HEK293 (cell line): ENCODE results near the gene RBBP8NL.

Source experiments
- CTCF ChIP-seq: fragments of 450-650 bp; formaldehyde crosslinking; IDR thresholded peaks from 2 replicates; pipeline ENCODE4 v1.5.1; 2016; ENCODE audit warnings: missing biosample characterization, missing genetic modification characterization
- GLI4 ChIP-seq: fragments of 450-650 bp; formaldehyde crosslinking; IDR thresholded peaks from 2 replicates; pipeline ENCODE4 v1.5.1; 2016; ENCODE audit warnings: missing biosample characterization, missing genetic modification characterization
- KLF10 ChIP-seq: fragments of 450-650 bp; IDR thresholded peaks from 2 replicates; pipeline ENCODE4 v1.5.1; 2018; ENCODE audit warnings: missing biosample characterization, mild to moderate bottlenecking, missing genetic modification characterization
- PRDM10 ChIP-seq: fragments of 450-650 bp; formaldehyde crosslinking; IDR thresholded peaks from 2 replicates; pipeline ENCODE4 v1.5.1; 2016; ENCODE audit warnings: missing biosample characterization, missing genetic modification characterization
- SALL2 ChIP-seq: fragments of 450-650 bp; formaldehyde crosslinking; IDR thresholded peaks from 2 replicates; pipeline ENCODE4 v1.5.0; 2017; ENCODE audit warnings: missing biosample characterization, mild to moderate bottlenecking, missing genetic modification characterization, borderline replicate concordance
- ZFP41 ChIP-seq: fragments of 450-650 bp; formaldehyde crosslinking; IDR thresholded peaks from 2 replicates; pipeline ENCODE4 v1.5.1; 2016; ENCODE audit warnings: missing biosample characterization, missing genetic modification characterization, borderline replicate concordance
- ZNF23 ChIP-seq: fragments of 450-650 bp; formaldehyde crosslinking; IDR thresholded peaks from 2 replicates; pipeline ENCODE4 v1.5.1; 2016; ENCODE audit warnings: missing biosample characterization, missing genetic modification characterization, borderline replicate concordance
- ZNF600 ChIP-seq: fragments of 450-650 bp; formaldehyde crosslinking; IDR thresholded peaks from 2 replicates; pipeline ENCODE4 v1.5.1; 2016; ENCODE audit warnings: missing biosample characterization, missing genetic modification characterization
- ZNF654 ChIP-seq: fragments of 450-650 bp; formaldehyde crosslinking; IDR thresholded peaks from 2 replicates; pipeline ENCODE4 v1.5.1; 2016; ENCODE audit warnings: low read depth, missing biosample characterization, missing genetic modification characterization
- ZNF792 ChIP-seq: fragments of 450-650 bp; formaldehyde crosslinking; IDR thresholded peaks from 2 replicates; pipeline ENCODE4 v1.5.1; 2016; ENCODE audit warnings: missing biosample characterization, missing genetic modification characterization

- TF ChIP-seq CTCF (tag by site-specific recombination) (no peak), ZNF792 (no peak), ZFP41 (tag by site-specific recombination) (no peak), ZNF23 (no peak), PRDM10 (tag by site-specific recombination) (no peak), ZNF600 (tag by site-specific recombination) (no peak), KLF10 (no peak), ZNF654 (tag by site-specific recombination) (no peak), SALL2 (tag by site-specific recombination) (no peak), GLI4 (tag by site-specific recombination) (no peak)
Observed at GRCh38 chr20:62448788-62449187, 21.4 kb upstream of the RBBP8NL start.
